IMR-90 (cell line): ENCODE results near the gene PCBP3. TPM values are rescaled to one million over a fixed set of nuclear protein-coding genes. Genes with fewer than 3 reads are reported as not detected.

ENCODE experiments used
- ATAC-seq: fragments of 200-7000 bp; cut with Tn5 transposase; 2 replicates; pipeline ENCODE4 v1.9.1; 2020; ENCODE audit warnings: low read depth, mild to moderate bottlenecking, moderate library complexity
- BruUV-seq: library from RNA; stranded (reverse); fragments of 400-500 nt; replicated peaks from 2 replicates; lab custom pipeline; 2021; lab: Mats Ljungman, UMichigan
- CTCF ChIA-PET: fragments of 300-600 bp; formaldehyde crosslinking; extraction: SDS; loops from one replicate; lab custom pipeline; 2021; ENCODE audit warnings: antibody characterized with exemption; lab: Yijun Ruan, JAX
- POLR2A ChIA-PET: fragments of 300-600 bp; sonication (Branson Sonifier 250); formaldehyde crosslinking; loops from one replicate; lab custom pipeline; 2022; ENCODE audit warnings: antibody characterized with exemption; ENCODE audit not compliant: unreplicated experiment; lab: Charles Lee
- DNase-seq: peaks from one replicate; pipeline ENCODE4 v3.0.0; 2013
- H2AFZ ChIP-seq: replicated peaks from 2 replicates; pipeline ENCODE3; 2013; ENCODE audit warnings: low read length, mild to moderate bottlenecking; ENCODE audit not compliant: poor library complexity
- H2AK5ac ChIP-seq: 2 replicates; pipeline ENCODE4 v1.6.1; 2013; ENCODE audit warnings: low read depth, low read length, inconsistent platforms
- H2AK9ac ChIP-seq: replicated peaks from 2 replicates; pipeline ENCODE3; 2013; ENCODE audit warnings: mild to moderate bottlenecking, low read depth, low read length, moderate library complexity; ENCODE audit not compliant: poor library complexity
- H2BK120ac ChIP-seq: 2 replicates; pipeline ENCODE4 v1.6.1; 2013; ENCODE audit warnings: low read depth, low read length, inconsistent platforms
- H2BK15ac ChIP-seq: 3 replicates; pipeline ENCODE4 v1.6.1; 2013; ENCODE audit warnings: low read depth, low read length, inconsistent platforms
- H2BK20ac ChIP-seq: 2 replicates; pipeline ENCODE4 v1.6.1; 2013; ENCODE audit warnings: low read depth, mild to moderate bottlenecking, inconsistent platforms, low read length, moderate library complexity
- H2BK5ac ChIP-seq: 2 replicates; pipeline ENCODE4 v1.6.1; 2013; ENCODE audit warnings: mild to moderate bottlenecking, low read depth, low read length, inconsistent platforms; ENCODE audit not compliant: poor library complexity, severe bottlenecking
- H3K14ac ChIP-seq: replicated peaks from 2 replicates; pipeline ENCODE4 v1.6.1; 2013; ENCODE audit warnings: low read depth, low read length, inconsistent platforms
- H3K18ac ChIP-seq: 2 replicates; pipeline ENCODE4 v1.6.1; 2013; ENCODE audit warnings: low read depth, low read length, control low read depth
- H3K23ac ChIP-seq: 2 replicates; pipeline ENCODE4 v1.6.1; 2013; ENCODE audit warnings: low read depth, low read length, inconsistent platforms
- H3K27ac ChIP-seq: 2 replicates; pipeline ENCODE4 v1.5.1; 2013; ENCODE audit warnings: mild to moderate bottlenecking, control low read depth, low read length; ENCODE audit not compliant: insufficient read depth
- H3K27me3 ChIP-seq: 2 replicates; pipeline ENCODE4 v1.6.1; 2013; ENCODE audit warnings: low read length; ENCODE audit not compliant: control insufficient read depth, insufficient read depth
- H3K36me3 ChIP-seq: 2 replicates; pipeline ENCODE4 v1.6.1; 2013; ENCODE audit warnings: low read length, mixed read lengths; ENCODE audit not compliant: control insufficient read depth, insufficient read depth
- H3K4ac ChIP-seq: 2 replicates; pipeline ENCODE4 v1.6.1; 2013; ENCODE audit warnings: low read depth, low read length, inconsistent platforms
- H3K4me1 ChIP-seq: 2 replicates; pipeline ENCODE4 v1.6.1; 2013; ENCODE audit warnings: low read length, mixed read lengths; ENCODE audit not compliant: control insufficient read depth, insufficient read depth
- H3K4me2 ChIP-seq: 2 replicates; pipeline ENCODE4 v1.6.1; 2013; ENCODE audit warnings: low read depth, mild to moderate bottlenecking, control low read depth, low read length, moderate library complexity
- H3K4me3 ChIP-seq: 2 replicates; pipeline ENCODE4 v1.5.1; 2013; ENCODE audit warnings: low read depth, mild to moderate bottlenecking, control low read depth, low read length, moderate library complexity; ENCODE audit not compliant: insufficient read depth
- H3K56ac ChIP-seq: 2 replicates; pipeline ENCODE4 v1.6.1; 2013; ENCODE audit warnings: low read length, inconsistent platforms; ENCODE audit not compliant: insufficient read depth; ENCODE audit errors: extremely low read depth
- H3K79me1 ChIP-seq, 2 experiments: 2 replicates each; pipeline ENCODE4 v1.6.1; 2013; ENCODE audit warnings: low read length in 2 of 2, inconsistent platforms in 1 of 2, low read depth in 1 of 2
- H3K9ac ChIP-seq: 2 replicates; pipeline ENCODE4 v1.6.1; 2013; ENCODE audit warnings: low read depth, low read length, control low read depth
- H3K9me1 ChIP-seq: 2 replicates; pipeline ENCODE4 v1.6.1; 2013; ENCODE audit warnings: low read length, inconsistent platforms; ENCODE audit not compliant: insufficient read depth
- H3K9me3 ChIP-seq: 2 replicates; pipeline ENCODE4 v1.6.1; 2013; ENCODE audit warnings: low read length; ENCODE audit not compliant: control insufficient read depth, insufficient read depth
- H4K20me1 ChIP-seq: 2 replicates; pipeline ENCODE4 v1.6.1; 2013; ENCODE audit warnings: low read length, inconsistent platforms; ENCODE audit not compliant: insufficient read depth
- H4K5ac ChIP-seq: 2 replicates; pipeline ENCODE4 v1.6.1; 2013; ENCODE audit warnings: mild to moderate bottlenecking, low read depth, low read length, control low read depth
- H4K8ac ChIP-seq, 2 experiments: 2 replicates each; pipeline ENCODE4 v1.6.1; 2013; ENCODE audit warnings: low read depth in 2 of 2, low read length in 2 of 2, control low read depth in 1 of 2, inconsistent platforms in 1 of 2
- H4K91ac ChIP-seq: 2 replicates; pipeline ENCODE4 v1.6.1; 2013; ENCODE audit warnings: low read depth, low read length, inconsistent platforms; ENCODE audit not compliant: insufficient read depth
- BHLHE40 ChIP-seq: fragments of 150-350 bp; IDR thresholded peaks from 2 replicates; pipeline ENCODE4 v1.6.1; 2016; ENCODE audit warnings: mild to moderate bottlenecking, low read depth, low read length
- CEBPB ChIP-seq: IDR thresholded peaks from 2 replicates; pipeline ENCODE4 v1.6.1; 2012; ENCODE audit warnings: low read depth, low read length, improper control_type of control experiment
- CHD1 ChIP-seq: IDR thresholded peaks from 2 replicates; pipeline ENCODE4 v1.6.1; 2012; ENCODE audit warnings: low read depth, low read length, improper control_type of control experiment
- FOS ChIP-seq: fragments of 150-350 bp; IDR thresholded peaks from 2 replicates; pipeline ENCODE4 v1.6.1; 2016; ENCODE audit warnings: low read depth, low read length
- MAFK ChIP-seq: IDR thresholded peaks from 2 replicates; pipeline ENCODE4 v1.6.1; 2012; ENCODE audit warnings: low read depth, low read length, improper control_type of control experiment
- MAZ ChIP-seq: IDR thresholded peaks from 2 replicates; pipeline ENCODE4 v1.6.1; 2012; ENCODE audit warnings: low read depth, mild to moderate bottlenecking, low read length, improper control_type of control experiment, moderate library complexity, borderline replicate concordance
- MXI1 ChIP-seq: IDR thresholded peaks from 2 replicates; pipeline ENCODE4 v1.6.1; 2012; ENCODE audit warnings: low read depth, mild to moderate bottlenecking, low read length, moderate library complexity, borderline replicate concordance
- NFE2L2 ChIP-seq: fragments of 150-350 bp; IDR thresholded peaks from 2 replicates; pipeline ENCODE4 v1.6.1; 2016; ENCODE audit warnings: low read depth, mild to moderate bottlenecking, low read length
- POLR2A ChIP-seq: IDR thresholded peaks from 2 replicates; pipeline ENCODE4 v1.6.1; 2012; ENCODE audit warnings: mild to moderate bottlenecking, low read depth, low read length
- RAD21 ChIP-seq: IDR thresholded peaks from 2 replicates; pipeline ENCODE4 v1.6.1; 2012; ENCODE audit warnings: low read length, improper control_type of control experiment
- RCOR1 ChIP-seq: IDR thresholded peaks from 2 replicates; pipeline ENCODE4 v1.6.1; 2012; ENCODE audit warnings: mild to moderate bottlenecking, low read length, improper control_type of control experiment; ENCODE audit not compliant: insufficient replicate concordance
- RFX5 ChIP-seq: IDR thresholded peaks from 2 replicates; pipeline ENCODE4 v1.8.0; 2012; ENCODE audit warnings: low read depth, mild to moderate bottlenecking, low read length, moderate library complexity
- SMC3 ChIP-seq: fragments of 150-350 bp; IDR thresholded peaks from 2 replicates; pipeline ENCODE4 v1.6.1; 2016; ENCODE audit warnings: low read depth, mild to moderate bottlenecking, antibody characterized with exemption, low read length, moderate library complexity
- WGBS, 2 experiments: methylation state at CpG; one replicate each; pipeline versions ENCODE4 v1.1.5 to v1.1.7; 2013; ENCODE audit warnings: missing lambda C conversion rate in 2 of 2; ENCODE audit not compliant: insufficient read length in 1 of 2; ENCODE audit errors: extremely low coverage in 2 of 2; 5-methylcytosine and 5-hydroxymethylcytosine counted together
- dilution Hi-C: fragments of 300-500 bp; cut with HindIII; formaldehyde crosslinking; loops from one replicate; pipeline ENCODE4 v1.14.3; 2018; ENCODE audit warnings: low sequenced_read_pairs; ENCODE audit not compliant: unreplicated experiment
- in situ Hi-C: fragments of 300-500 bp; cut with MboI; formaldehyde crosslinking; loops from 3 replicates; pipeline ENCODE4 v1.14.3; 2019; ENCODE audit warnings: low sequenced_read_pairs, inconsistent platforms, mixed read lengths
- intact Hi-C: fragments of 100-400 bp; cut with micrococcal nuclease; formaldehyde crosslinking; loops from 2 replicates; pipeline ENCODE4 v1.10.0; 2022
- polyA plus RNA-seq, 3 experiments: library from polyadenylated mRNA; depleted of rRNA; stranded (reverse); fragments of >200 nt; gene quantifications; 2 replicates each; pipeline ENCODE4 v1.2.3, GENCODE V29; 2012; ENCODE audit warnings: low replicate concordance in 1 of 3
- total RNA-seq: library from RNA; depleted of rRNA; stranded (reverse); fragments of >200 nt; gene quantifications from 2 replicates; pipeline ENCODE4 v1.2.3, GENCODE V29; 2012
- TF ChIP-seq, protein P1 (sequence below): fragments of 150-350 bp; IDR thresholded peaks from 2 replicates; pipeline ENCODE4 v1.6.1; 2016; ENCODE audit warnings: low read depth, mild to moderate bottlenecking, low read length, moderate library complexity, borderline replicate concordance
- TF ChIP-seq, protein P2 (sequence below): conservative IDR thresholded peaks from 2 replicates; pipeline ENCODE4 v1.5.1; 2012; ENCODE audit warnings: mild to moderate bottlenecking, low read depth, low read length, improper control_type of control experiment
- TF ChIP-seq, protein P3 (sequence below): fragments of 150-350 bp; IDR thresholded peaks from 2 replicates; pipeline ENCODE4 v1.6.1; 2017; ENCODE audit warnings: mild to moderate bottlenecking, antibody characterized with exemption, low read length, low read depth

The PCBP3 gene
- total and polyA plus RNA-seq, 2 of the 4 experiments (the other 2 are of a cell fraction): 2.9 to 3.9 TPM

DNA sequence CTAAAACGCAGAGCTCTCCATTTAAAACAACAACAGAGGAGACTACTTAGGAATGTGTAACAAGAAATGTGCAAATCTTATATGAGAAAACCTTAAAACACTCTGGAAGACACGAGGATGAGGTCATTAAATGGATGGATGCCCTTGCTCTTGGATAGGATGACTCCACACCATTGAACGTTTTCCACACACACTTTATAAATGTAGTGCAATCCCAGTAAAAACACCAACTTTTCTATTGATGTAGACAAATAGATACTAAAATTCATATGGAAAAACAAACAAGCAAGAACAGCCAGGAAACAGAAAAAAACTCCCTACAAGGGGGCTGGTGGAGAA lies 319.7 kb downstream of the PCBP3 start:
- ATAC-seq (peak; percentile 32; the same call in 1 of the 2 replicates), DNase-seq (peak; percentile 52)
- no peak overlapping the region for H4K8ac ChIP-seq
- H3K27me3 ChIP-seq: no peaks in the 10 kb centered on the region
- peaks cover 2% of the 10 kb centered on the region; the same call in 1 of the 2 replicates for H3K4me1 ChIP-seq
- no peak overlapping the region for H3K4me3 ChIP-seq
- H3K14ac ChIP-seq: no peak overlapping the region
- H4K91ac ChIP-seq: no peak overlapping the region
- H4K5ac ChIP-seq: no peak overlapping the region
- no peaks in the 10 kb centered on the region for H3K79me1 ChIP-seq
- CTCF ChIA-PET: no interaction called here
- no peak overlapping the region for H3K18ac ChIP-seq
- no peaks in the 10 kb centered on the region for H4K20me1 ChIP-seq
- H3K9ac ChIP-seq: no peak overlapping the region
- in situ Hi-C loops: no loop called here
- H3K36me3 ChIP-seq: no peaks in the 10 kb centered on the region
- H2AK9ac ChIP-seq: no peak overlapping the region
- H3K27ac ChIP-seq: no peak overlapping the region
- no peak overlapping the region for H3K23ac ChIP-seq
- no peak overlapping the region for H2BK120ac ChIP-seq
- no peak overlapping the region for H2BK5ac ChIP-seq
- H2BK15ac ChIP-seq: no peak overlapping the region
- intact Hi-C loops: no loop called here
- POLR2A ChIA-PET: no interaction called here
- no peak overlapping the region for H3K4ac ChIP-seq
- 0 out of 2 replicates have a peak, but pooled peaks cover 5% of the 10 kb centered on the region for H3K9me1 ChIP-seq
- H2AK5ac ChIP-seq: no peak overlapping the region
- H2BK20ac ChIP-seq: no peak overlapping the region
- H3K4me2 ChIP-seq: no peak overlapping the region
- no TSS peak for BruUV-seq
- no peak overlapping the region for H3K56ac ChIP-seq
- WGBS, 2 experiments: no CpG with 5 or more reads among the region's 3 CpGs
- H3K9me3 ChIP-seq: peaks cover 12% of the 10 kb centered on the region; the same call in 1 of the 2 replicates
- dilution Hi-C loops: no loop called here
- TF ChIP-seq MXI1 (no peak), RCOR1 (no peak), NFE2L2 (no peak), SMC3 (no peak), BHLHE40 (no peak), CEBPB (no peak), FOS (no peak), RAD21 (no peak), MAZ (no peak), POLR2A (no peak), MAFK (no peak), CHD1 (no peak), RFX5 (no peak)
- TF ChIP-seq, protein P1, sequence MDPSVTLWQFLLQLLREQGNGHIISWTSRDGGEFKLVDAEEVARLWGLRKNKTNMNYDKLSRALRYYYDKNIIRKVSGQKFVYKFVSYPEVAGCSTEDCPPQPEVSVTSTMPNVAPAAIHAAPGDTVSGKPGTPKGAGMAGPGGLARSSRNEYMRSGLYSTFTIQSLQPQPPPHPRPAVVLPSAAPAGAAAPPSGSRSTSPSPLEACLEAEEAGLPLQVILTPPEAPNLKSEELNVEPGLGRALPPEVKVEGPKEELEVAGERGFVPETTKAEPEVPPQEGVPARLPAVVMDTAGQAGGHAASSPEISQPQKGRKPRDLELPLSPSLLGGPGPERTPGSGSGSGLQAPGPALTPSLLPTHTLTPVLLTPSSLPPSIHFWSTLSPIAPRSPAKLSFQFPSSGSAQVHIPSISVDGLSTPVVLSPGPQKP: no peak
- TF ChIP-seq, protein P2, sequence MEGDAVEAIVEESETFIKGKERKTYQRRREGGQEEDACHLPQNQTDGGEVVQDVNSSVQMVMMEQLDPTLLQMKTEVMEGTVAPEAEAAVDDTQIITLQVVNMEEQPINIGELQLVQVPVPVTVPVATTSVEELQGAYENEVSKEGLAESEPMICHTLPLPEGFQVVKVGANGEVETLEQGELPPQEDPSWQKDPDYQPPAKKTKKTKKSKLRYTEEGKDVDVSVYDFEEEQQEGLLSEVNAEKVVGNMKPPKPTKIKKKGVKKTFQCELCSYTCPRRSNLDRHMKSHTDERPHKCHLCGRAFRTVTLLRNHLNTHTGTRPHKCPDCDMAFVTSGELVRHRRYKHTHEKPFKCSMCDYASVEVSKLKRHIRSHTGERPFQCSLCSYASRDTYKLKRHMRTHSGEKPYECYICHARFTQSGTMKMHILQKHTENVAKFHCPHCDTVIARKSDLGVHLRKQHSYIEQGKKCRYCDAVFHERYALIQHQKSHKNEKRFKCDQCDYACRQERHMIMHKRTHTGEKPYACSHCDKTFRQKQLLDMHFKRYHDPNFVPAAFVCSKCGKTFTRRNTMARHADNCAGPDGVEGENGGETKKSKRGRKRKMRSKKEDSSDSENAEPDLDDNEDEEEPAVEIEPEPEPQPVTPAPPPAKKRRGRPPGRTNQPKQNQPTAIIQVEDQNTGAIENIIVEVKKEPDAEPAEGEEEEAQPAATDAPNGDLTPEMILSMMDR: no peak
- TF ChIP-seq, protein P3, sequence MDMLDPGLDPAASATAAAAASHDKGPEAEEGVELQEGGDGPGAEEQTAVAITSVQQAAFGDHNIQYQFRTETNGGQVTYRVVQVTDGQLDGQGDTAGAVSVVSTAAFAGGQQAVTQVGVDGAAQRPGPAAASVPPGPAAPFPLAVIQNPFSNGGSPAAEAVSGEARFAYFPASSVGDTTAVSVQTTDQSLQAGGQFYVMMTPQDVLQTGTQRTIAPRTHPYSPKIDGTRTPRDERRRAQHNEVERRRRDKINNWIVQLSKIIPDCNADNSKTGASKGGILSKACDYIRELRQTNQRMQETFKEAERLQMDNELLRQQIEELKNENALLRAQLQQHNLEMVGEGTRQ: no peak
- no peak overlapping the region for H2AFZ ChIP-seq
